Duodenal mucosa (tissue), 2 donors: Measurements from ENCODE around the gene ANKRD13D.
A peak's percentile ranks its signal among the peaks of the same experiment; 100 is the strongest.

Experiments
- H3K27ac ChIP-seq: one replicate; pipeline ENCODE4 v1.7.0; 2013; ENCODE audit warnings: low read depth, low read length
- H3K27me3 ChIP-seq, 2 donors: one replicate each; pipeline ENCODE4 v1.7.0; 2013; ENCODE audit warnings: low read length in 2 of 2, control low read depth in 1 of 2; ENCODE audit not compliant: insufficient read depth in 2 of 2, control insufficient read depth in 1 of 2
- H3K36me3 ChIP-seq, 2 donors: one replicate each; pipeline ENCODE4 v1.7.0; 2013; ENCODE audit warnings: low read length in 2 of 2, control low read depth in 1 of 2; ENCODE audit not compliant: insufficient read depth in 2 of 2, control insufficient read depth in 1 of 2
- H3K4me1 ChIP-seq, 2 donors: one replicate each; pipeline ENCODE4 v1.7.0; 2013; ENCODE audit warnings: low read length in 2 of 2, control low read depth in 1 of 2; ENCODE audit not compliant: insufficient read depth in 2 of 2, control insufficient read depth in 1 of 2
- H3K4me3 ChIP-seq, 2 donors: one replicate each; pipeline ENCODE4 v1.7.0; 2013; ENCODE audit warnings: low read length in 2 of 2, low read depth in 1 of 2
- H3K9ac ChIP-seq, 2 donors: one replicate each; pipeline ENCODE4 v1.7.0; 2013; ENCODE audit warnings: low read length in 2 of 2, low read depth in 1 of 2
- H3K9me3 ChIP-seq, 2 donors: one replicate each; pipeline ENCODE4 v1.7.0; 2013; ENCODE audit warnings: low read length in 2 of 2, control low read depth in 1 of 2; ENCODE audit not compliant: control insufficient read depth in 1 of 2

The ANKRD13D gene

GRCh38 chr11:67268081-67268961 lies 20.8 kb upstream of the ANKRD13D start:
- H3K9ac ChIP-seq: peak overlapping the region; percentile 94 to 95
- peaks cover 60 to 68% of the 10 kb centered on the region in 2 donors for H3K4me1 ChIP-seq
- peak overlapping the region; percentile 90 for H3K27ac ChIP-seq
- peaks cover 10 to 31% of the 10 kb centered on the region in 2 donors for H3K36me3 ChIP-seq
- peak overlapping the region; percentile 79 to 94 for H3K4me3 ChIP-seq
- H3K27me3 ChIP-seq: no peaks in the 10 kb centered on the region
- H3K9me3 ChIP-seq: no peaks in the 10 kb centered on the region

- H3K36me3 ChIP-seq: peaks cover 10 to 31% of the 10 kb centered on the region in 2 donors
- H3K27ac ChIP-seq: peak overlapping the region; percentile 61
- no peaks in the 10 kb centered on the region for H3K27me3 ChIP-seq
- no peaks in the 10 kb centered on the region for H3K9me3 ChIP-seq
- H3K9ac ChIP-seq: peak overlapping the region in 1 of 2 donors; percentile 58
- H3K4me1 ChIP-seq: peaks cover 61 to 72% of the 10 kb centered on the region in 2 donors
- peak overlapping the region; percentile 79 to 94 for H3K4me3 ChIP-seq
These were observed 20.2 kb upstream of the ANKRD13D start for GRCh38 chr11:67268962-67269268.

- H3K4me3 ChIP-seq: peak overlapping the region; percentile 79 to 94
- H3K9ac ChIP-seq: peak overlapping the region; percentile 33 to 58
- peaks cover 10 to 31% of the 10 kb centered on the region in 2 donors for H3K36me3 ChIP-seq
- H3K4me1 ChIP-seq: peaks cover 63 to 79% of the 10 kb centered on the region in 2 donors
- H3K9me3 ChIP-seq: no peaks in the 10 kb centered on the region
- H3K27ac ChIP-seq: peak overlapping the region; percentile 61
- H3K27me3 ChIP-seq: no peaks in the 10 kb centered on the region
These were observed 19.5 kb upstream of the ANKRD13D start for GRCh38 chr11:67269401-67270255.

GRCh38 chr11:67270256-67271204 lies 18.6 kb upstream of the ANKRD13D start:
- H3K27me3 ChIP-seq: no peaks in the 10 kb centered on the region
- H3K4me1 ChIP-seq: peaks cover 69 to 88% of the 10 kb centered on the region in 2 donors
- H3K4me3 ChIP-seq: peak overlapping the region; percentile 79 to 94
- H3K27ac ChIP-seq: peak overlapping the region; percentile 61
- H3K9me3 ChIP-seq: no peaks in the 10 kb centered on the region
- peak overlapping the region; percentile 33 to 58 for H3K9ac ChIP-seq
- peaks cover 10 to 33% of the 10 kb centered on the region in 2 donors for H3K36me3 ChIP-seq

- H3K4me1 ChIP-seq: peaks cover 75 to 89% of the 10 kb centered on the region in 2 donors
- H3K4me3 ChIP-seq: peak overlapping the region; percentile 79 to 94
- no peak overlapping the region for H3K9ac ChIP-seq
- H3K27ac ChIP-seq: no peak overlapping the region
- no peaks in the 10 kb centered on the region for H3K27me3 ChIP-seq
- H3K36me3 ChIP-seq: peaks cover 10 to 37% of the 10 kb centered on the region in 2 donors
- no peaks in the 10 kb centered on the region for H3K9me3 ChIP-seq
These were observed 17.9 kb upstream of the ANKRD13D start for GRCh38 chr11:67271205-67271540.

GRCh38 chr11:67271541-67272284 lies 17.4 kb upstream of the ANKRD13D start:
- H3K4me1 ChIP-seq: peaks cover 81 to 94% of the 10 kb centered on the region in 2 donors
- no peaks in the 10 kb centered on the region for H3K9me3 ChIP-seq
- H3K27me3 ChIP-seq: no peaks in the 10 kb centered on the region
- H3K36me3 ChIP-seq: peaks cover 10 to 37% of the 10 kb centered on the region in 2 donors
- peak overlapping the region; percentile 23 for H3K27ac ChIP-seq
- peak overlapping the region; percentile 79 to 94 for H3K4me3 ChIP-seq
- peak overlapping the region in 1 of 2 donors; percentile 45 for H3K9ac ChIP-seq

- no peak overlapping the region for H3K27ac ChIP-seq
- peaks cover 87 to 99% of the 10 kb centered on the region in 2 donors for H3K4me1 ChIP-seq
- no peaks in the 10 kb centered on the region for H3K9me3 ChIP-seq
- peak overlapping the region; percentile 41 to 94 for H3K4me3 ChIP-seq
- H3K36me3 ChIP-seq: peaks cover 10 to 37% of the 10 kb centered on the region in 2 donors
- H3K9ac ChIP-seq: peak overlapping the region in 1 of 2 donors; percentile 57
- H3K27me3 ChIP-seq: no peaks in the 10 kb centered on the region
These were observed 16.5 kb upstream of the ANKRD13D start for GRCh38 chr11:67272327-67273259.

- H3K4me3 ChIP-seq: peak overlapping the region in 1 of 2 donors; percentile 24
- H3K9me3 ChIP-seq: no peaks in the 10 kb centered on the region
- peaks cover 84 to 99% of the 10 kb centered on the region in 2 donors for H3K4me1 ChIP-seq
- H3K27ac ChIP-seq: no peak overlapping the region
- H3K36me3 ChIP-seq: peaks cover 10 to 43% of the 10 kb centered on the region in 2 donors
- H3K9ac ChIP-seq: peak overlapping the region in 1 of 2 donors; percentile 57
- H3K27me3 ChIP-seq: no peaks in the 10 kb centered on the region
These were observed 15.7 kb upstream of the ANKRD13D start for GRCh38 chr11:67273260-67273990.
